Activated T-cell treated with anti-CD3 and anti-CD28 coated beads, Interleukin-2, amount 50 U/mL, for 24 hours (primary cell): ENCODE measurements around the gene STXBP4.

ENCODE experiments used
- DNase-seq: peaks from one replicate; pipeline ENCODE4 v3.0.0-alpha.2; 2020
- H3K27ac Mint-ChIP-seq: 2 replicates; pipeline ENCODE4 v1.8.0; 2020; ENCODE audit warnings: mild to moderate bottlenecking, mixed read lengths
- H3K27me3 Mint-ChIP-seq: 2 replicates; pipeline ENCODE4 v1.8.0; 2020; ENCODE audit warnings: mixed read lengths
- H3K36me3 Mint-ChIP-seq: 2 replicates; pipeline ENCODE4 v1.8.0; 2020; ENCODE audit warnings: low read depth, mixed read lengths
- H3K4me1 Mint-ChIP-seq: 2 replicates; pipeline ENCODE4 v1.8.0; 2020; ENCODE audit warnings: low read depth, mixed read lengths
- H3K4me3 Mint-ChIP-seq: 2 replicates; pipeline ENCODE4 v1.8.0; 2020; ENCODE audit warnings: mild to moderate bottlenecking, moderate library complexity, mixed read lengths
- H3K9me3 Mint-ChIP-seq: 2 replicates; pipeline ENCODE4 v1.8.0; 2020; ENCODE audit warnings: mixed read lengths

STXBP4 gene

GRCh38 chr17:55168958-55169687, 200.6 kb downstream of the STXBP4 start:
- Mint-ChIP-seq H3K27me3 (no peaks in the 10 kb centered on the region), H3K9me3 (peaks cover 7% of the 10 kb centered on the region), H3K36me3 (peaks cover 8% of the 10 kb centered on the region), H3K4me1 (no peaks in the 10 kb centered on the region), H3K27ac (no peak overlapping the region), H3K4me3 (no peak overlapping the region)
- no peak for DNase-seq

GRCh38 chr17:55171634-55172328, 203.2 kb downstream of the STXBP4 start:
- Mint-ChIP-seq H3K4me3 (no peak overlapping the region), H3K27ac (no peak overlapping the region), H3K27me3 (no peaks in the 10 kb centered on the region), H3K36me3 (peaks cover 8% of the 10 kb centered on the region), H3K4me1 (no peaks in the 10 kb centered on the region), H3K9me3 (peaks cover 11% of the 10 kb centered on the region)
- DNase-seq, result no peak

- no peak for DNase-seq
- H3K4me1 Mint-ChIP-seq, result no peaks in the 10 kb centered on the region
- H3K9me3 Mint-ChIP-seq, result peaks cover 11% of the 10 kb centered on the region
- H3K27me3 Mint-ChIP-seq, result no peaks in the 10 kb centered on the region
- no peak overlapping the region for H3K4me3 Mint-ChIP-seq
- H3K27ac Mint-ChIP-seq, result no peak overlapping the region
- peaks cover 8% of the 10 kb centered on the region for H3K36me3 Mint-ChIP-seq
Observed at GRCh38 chr17:55172612-55173011, 204.0 kb downstream of the STXBP4 start.

DNA sequence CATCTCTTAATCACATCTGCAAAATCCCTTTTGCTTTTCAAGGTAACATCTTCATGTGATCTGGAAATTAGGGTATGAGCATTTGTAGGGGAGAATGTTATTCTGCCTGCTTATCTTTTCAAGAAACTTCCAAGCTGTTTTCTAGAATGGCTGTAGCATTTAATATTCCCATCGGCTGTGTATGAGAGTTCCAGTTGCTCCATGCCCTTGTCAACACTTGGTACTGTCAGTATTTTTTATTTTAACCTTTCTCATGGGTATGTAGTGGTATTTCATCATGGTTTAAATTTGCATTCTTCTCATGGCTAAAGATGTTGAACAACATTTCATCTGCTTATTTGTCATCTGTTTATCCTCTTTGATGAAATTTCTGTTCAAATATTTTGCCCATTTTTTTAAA, 205.6 kb downstream of the STXBP4 start:
- H3K4me3 Mint-ChIP-seq, result no peak overlapping the region
- H3K27ac Mint-ChIP-seq, result no peak overlapping the region

GRCh38 chr17:55175788-55176427, 207.3 kb downstream of the STXBP4 start:
- Mint-ChIP-seq H3K4me3 (no peak overlapping the region), H3K27me3 (no peaks in the 10 kb centered on the region)

More for the DNA sequence above, 205.6 kb downstream of the STXBP4 start:
- Mint-ChIP-seq H3K4me1 (no peaks in the 10 kb centered on the region), H3K27me3 (no peaks in the 10 kb centered on the region), H3K9me3 (peaks cover 11% of the 10 kb centered on the region), H3K36me3 (peaks cover 8% of the 10 kb centered on the region)
- no peak for DNase-seq

GRCh38 chr17:55177159-55177854, 208.7 kb downstream of the STXBP4 start:
- no peaks in the 10 kb centered on the region for H3K4me1 Mint-ChIP-seq
- peaks cover 8% of the 10 kb centered on the region for H3K36me3 Mint-ChIP-seq
- H3K9me3 Mint-ChIP-seq, result peaks cover 14% of the 10 kb centered on the region
- no peak overlapping the region for H3K27ac Mint-ChIP-seq
- H3K4me3 Mint-ChIP-seq, result no peak overlapping the region
- H3K27me3 Mint-ChIP-seq, result no peaks in the 10 kb centered on the region
- no peak for DNase-seq

More at GRCh38 chr17:55175788-55176427, 207.3 kb downstream of the STXBP4 start:
- H3K4me1 Mint-ChIP-seq, result no peaks in the 10 kb centered on the region
- H3K27ac Mint-ChIP-seq, result no peak overlapping the region
- H3K9me3 Mint-ChIP-seq, result peaks cover 11% of the 10 kb centered on the region
- peaks cover 8% of the 10 kb centered on the region for H3K36me3 Mint-ChIP-seq
- no peak for DNase-seq

DNA sequence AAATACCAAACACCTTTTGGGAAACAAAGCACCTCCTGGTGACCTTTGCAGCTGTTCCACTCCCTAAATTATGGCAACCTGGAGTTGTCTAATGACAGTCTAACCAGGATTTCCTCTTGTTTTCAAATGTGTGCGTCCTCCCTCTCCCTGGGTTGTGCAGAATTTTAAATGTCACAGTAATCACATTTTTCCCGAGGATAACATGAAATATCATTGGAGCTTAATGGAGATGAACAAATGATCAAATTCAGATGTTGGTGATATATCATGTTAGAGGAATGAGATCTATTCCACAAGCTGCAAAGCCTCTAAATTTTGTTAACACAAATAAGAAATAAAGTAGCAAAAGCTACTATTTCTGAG, 209.3 kb downstream of the STXBP4 start:
- DNase-seq, result no peak

GRCh38 chr17:55186937-55187770, 218.6 kb downstream of the STXBP4 start:
- Mint-ChIP-seq H3K27ac (no peak overlapping the region), H3K27me3 (no peaks in the 10 kb centered on the region), H3K4me3 (no peak overlapping the region), H3K36me3 (no peaks in the 10 kb centered on the region), H3K9me3 (no peaks in the 10 kb centered on the region), H3K4me1 (no peaks in the 10 kb centered on the region)
- DNase-seq, result no peak

More for the DNA sequence above, 209.3 kb downstream of the STXBP4 start:
- H3K27me3 Mint-ChIP-seq, result no peaks in the 10 kb centered on the region
- no peak overlapping the region for H3K4me3 Mint-ChIP-seq
- H3K27ac Mint-ChIP-seq, result no peak overlapping the region
- H3K4me1 Mint-ChIP-seq, result no peaks in the 10 kb centered on the region
- H3K9me3 Mint-ChIP-seq, result peaks cover 14% of the 10 kb centered on the region
- H3K36me3 Mint-ChIP-seq, result peaks cover 8% of the 10 kb centered on the region

DNA sequence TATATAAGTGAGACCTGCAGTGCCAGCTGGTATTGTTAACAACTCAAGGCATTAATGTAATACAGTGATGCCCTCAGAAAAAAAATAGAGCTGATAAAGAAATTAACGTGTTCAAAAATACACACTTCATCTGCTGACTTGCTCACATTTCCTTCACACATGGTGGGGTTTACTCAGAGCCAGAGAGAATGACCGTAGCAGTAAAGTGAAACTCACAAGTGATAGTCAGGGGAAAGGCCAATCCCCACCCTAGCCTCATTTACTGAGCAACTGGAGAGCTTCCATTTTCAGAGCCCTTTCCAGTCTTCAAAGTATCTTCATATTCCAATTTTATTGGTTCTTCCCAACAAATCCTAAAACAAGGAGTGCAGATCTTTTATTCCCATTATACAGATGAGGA, 222.2 kb downstream of the STXBP4 start:
- DNase-seq, result no peak
- no peaks in the 10 kb centered on the region for H3K36me3 Mint-ChIP-seq
- no peaks in the 10 kb centered on the region for H3K4me1 Mint-ChIP-seq
- H3K27me3 Mint-ChIP-seq, result no peaks in the 10 kb centered on the region
- H3K27ac Mint-ChIP-seq, result no peak overlapping the region
- no peak overlapping the region for H3K4me3 Mint-ChIP-seq
- no peaks in the 10 kb centered on the region for H3K9me3 Mint-ChIP-seq

- no peaks in the 10 kb centered on the region for H3K4me1 Mint-ChIP-seq
- H3K9me3 Mint-ChIP-seq, result peaks cover 2% of the 10 kb centered on the region
- no peak for DNase-seq
- H3K27me3 Mint-ChIP-seq, result peaks cover 8% of the 10 kb centered on the region
- H3K4me3 Mint-ChIP-seq, result no peak overlapping the region
- no peaks in the 10 kb centered on the region for H3K36me3 Mint-ChIP-seq
- no peak overlapping the region for H3K27ac Mint-ChIP-seq
Observed at GRCh38 chr17:55198690-55199370, 230.3 kb downstream of the STXBP4 start.

- DNase-seq, result no peak
- peaks cover 2% of the 10 kb centered on the region for H3K9me3 Mint-ChIP-seq
- no peak overlapping the region for H3K27ac Mint-ChIP-seq
- H3K27me3 Mint-ChIP-seq, result peaks cover 8% of the 10 kb centered on the region
- H3K36me3 Mint-ChIP-seq, result no peaks in the 10 kb centered on the region
- no peaks in the 10 kb centered on the region for H3K4me1 Mint-ChIP-seq
- no peak overlapping the region for H3K4me3 Mint-ChIP-seq
Observed at GRCh38 chr17:55200904-55201303, 232.3 kb downstream of the STXBP4 start.

DNA sequence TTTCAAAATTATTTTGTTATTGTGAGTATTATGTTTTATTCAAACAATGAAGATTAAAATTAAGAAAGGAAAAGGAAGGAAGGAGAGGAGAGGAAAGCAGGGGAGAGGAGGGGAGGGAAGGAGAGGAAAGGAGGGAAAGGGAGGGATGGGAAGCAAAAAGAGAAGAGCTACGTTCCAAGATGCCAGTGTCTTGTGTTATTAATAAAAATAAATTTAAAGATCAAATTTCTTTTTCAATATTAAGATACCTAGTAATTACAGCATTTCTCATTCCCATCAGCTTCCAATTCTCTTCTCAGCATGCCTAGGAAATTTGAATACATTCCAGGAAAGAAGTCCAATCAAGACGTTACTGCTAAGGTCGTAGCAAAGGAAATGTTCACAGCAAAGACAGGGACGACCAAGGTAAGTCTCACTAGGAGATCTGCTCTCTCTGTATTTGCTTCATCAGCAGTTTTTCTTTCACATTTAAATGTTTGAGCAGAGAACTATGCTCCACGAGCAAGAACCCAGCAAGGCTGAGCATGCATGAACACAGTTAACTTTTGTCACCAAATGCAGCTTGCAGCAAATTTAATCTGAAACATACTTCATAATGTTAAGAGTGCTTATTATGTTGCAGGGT, 232.9 kb downstream of the STXBP4 start:
- Mint-ChIP-seq H3K9me3 (peaks cover 2% of the 10 kb centered on the region), H3K27ac (no peak overlapping the region), H3K27me3 (peaks cover 8% of the 10 kb centered on the region), H3K4me1 (no peaks in the 10 kb centered on the region), H3K36me3 (no peaks in the 10 kb centered on the region), H3K4me3 (no peak overlapping the region)
- DNase-seq, result no peak

- Mint-ChIP-seq H3K4me3 (no peak overlapping the region), H3K27ac (no peak overlapping the region), H3K4me1 (no peaks in the 10 kb centered on the region), H3K9me3 (peaks cover 2% of the 10 kb centered on the region), H3K27me3 (peaks cover 5% of the 10 kb centered on the region), H3K36me3 (no peaks in the 10 kb centered on the region)
- no peak for DNase-seq
Observed at GRCh38 chr17:55202896-55203295, 234.3 kb downstream of the STXBP4 start.
